Stimulated activated CD4-positive, alpha-beta T cell treated with anti-CD3 and anti-CD28 coated beads, Interleukin-15, amount 100 ng/mL, for 1 hour (primary cell): ENCODE results near the gene NPDC1.
"Not testable (repeated sequence)": the region's sequence is repeated elsewhere in the genome, so short reads cannot be mapped to it uniquely, and the experiment has no call there.

Experiments used
- DNase-seq, 2 donors: peaks; one replicate each; pipeline ENCODE4 v3.0.0-alpha.2; 2020; ENCODE audit warnings: low read depth in 1 of 2, low spot score in 1 of 2

Gene NPDC1

GRCh38 chr9:137012694-137013570 lies 33.0 kb downstream of the NPDC1 start:
- no peak for DNase-seq

- DNase-seq = no peak
Observed at GRCh38 chr9:137011907-137012675, 33.9 kb downstream of the NPDC1 start.

DNA sequence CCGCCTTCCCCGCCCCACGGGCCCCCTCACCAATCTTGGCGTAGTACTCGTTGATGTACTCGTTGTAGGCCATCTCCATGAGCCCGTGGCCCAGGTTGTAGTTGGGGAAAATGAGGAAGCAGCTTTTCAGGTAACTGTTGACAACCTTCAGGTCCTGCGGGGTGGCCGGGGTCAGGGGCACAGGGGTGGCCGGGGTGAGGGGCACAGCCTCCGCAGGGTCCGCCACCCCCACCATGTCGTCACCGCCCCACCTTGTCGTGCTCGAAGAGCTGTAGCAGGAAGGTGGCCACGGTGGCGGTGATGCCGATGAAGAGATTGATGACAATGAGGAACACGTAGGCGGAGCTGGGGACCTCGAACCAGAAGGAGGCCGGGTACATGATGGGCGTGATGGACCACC lies 34.8 kb downstream of the NPDC1 start:
- no peak for DNase-seq

GRCh38 chr9:137009938-137010732 lies 35.8 kb downstream of the NPDC1 start:
- no peak for DNase-seq

DNA sequence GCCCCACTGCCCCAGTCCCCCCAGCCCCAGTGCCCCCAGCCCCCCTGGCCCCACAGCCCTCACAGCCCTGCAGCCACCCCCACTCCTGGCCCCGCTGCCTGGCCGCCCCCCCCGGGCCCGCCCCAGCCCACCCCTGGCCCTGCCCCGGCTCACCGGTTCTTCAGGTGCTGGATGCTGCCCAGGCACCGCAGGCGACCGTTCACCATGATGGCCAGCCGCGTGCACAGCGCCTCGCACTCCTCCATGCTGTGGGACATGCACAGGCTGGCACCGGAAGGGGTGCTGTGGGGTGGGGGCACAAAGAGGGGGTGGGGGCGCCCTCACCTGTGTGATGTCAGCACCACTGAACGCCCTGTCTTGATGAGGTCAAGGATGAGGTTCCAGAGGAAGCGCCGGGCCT lies 36.8 kb downstream of the NPDC1 start:
- no peak for DNase-seq

DNA sequence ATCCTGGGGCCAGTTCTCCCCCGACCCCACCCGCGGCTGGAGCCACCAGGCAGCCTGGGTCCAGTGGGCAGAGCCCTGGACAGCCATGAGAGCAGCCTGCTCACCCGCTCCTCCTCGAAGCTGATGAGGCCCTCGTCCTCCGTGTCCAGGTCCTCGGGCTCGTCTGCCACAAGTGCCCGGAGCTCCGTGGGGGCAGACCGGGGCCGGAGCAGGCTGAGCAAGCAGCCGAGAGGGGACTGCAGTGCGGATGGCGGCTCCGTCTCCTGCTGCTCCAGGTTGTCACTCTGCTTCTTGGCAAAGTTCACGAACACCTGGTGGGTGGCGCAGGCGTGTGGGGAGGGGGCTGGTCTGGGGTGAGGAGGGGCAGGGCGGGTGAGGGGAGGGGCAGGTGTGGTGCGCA lies 37.7 kb downstream of the NPDC1 start:
- no peak for DNase-seq

- no peak for DNase-seq
Observed at GRCh38 chr9:137007816-137008270, 38.1 kb downstream of the NPDC1 start.

DNA sequence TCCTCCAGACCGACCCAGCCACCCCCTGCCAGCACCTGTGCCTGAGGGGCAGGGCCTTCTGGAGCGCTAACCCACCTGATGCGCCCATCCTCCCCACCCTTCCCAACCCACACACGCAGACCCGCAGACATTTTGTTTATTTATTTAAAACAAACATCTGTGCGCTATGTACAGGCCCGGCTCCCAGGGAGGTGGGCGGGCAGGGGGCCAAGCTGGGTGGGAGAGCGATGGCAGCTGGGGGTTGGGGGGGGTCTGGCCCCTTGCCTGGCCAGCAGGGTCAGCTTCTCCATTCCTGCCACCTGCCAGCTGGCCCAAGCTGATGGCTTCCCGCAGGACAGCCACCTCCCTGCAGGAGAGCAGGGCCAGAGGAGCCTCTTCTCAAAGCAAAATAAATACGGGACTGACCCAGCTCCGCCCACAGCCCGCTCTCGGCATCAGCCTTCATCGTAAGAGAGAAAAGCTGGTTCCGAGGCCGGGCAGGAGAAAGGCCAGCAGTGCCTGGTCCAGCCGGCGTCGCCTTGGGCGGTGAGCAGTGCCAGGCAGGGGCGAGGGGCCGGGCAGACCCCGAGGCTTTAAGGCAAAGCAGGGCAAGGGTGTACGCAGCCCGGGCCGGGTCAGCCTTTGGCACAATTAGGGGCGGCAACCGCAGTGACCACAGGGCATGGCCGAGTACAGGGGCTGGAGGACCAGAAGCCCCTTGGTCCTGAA lies 38.7 kb downstream of the NPDC1 start:
- no peak for DNase-seq

DNA sequence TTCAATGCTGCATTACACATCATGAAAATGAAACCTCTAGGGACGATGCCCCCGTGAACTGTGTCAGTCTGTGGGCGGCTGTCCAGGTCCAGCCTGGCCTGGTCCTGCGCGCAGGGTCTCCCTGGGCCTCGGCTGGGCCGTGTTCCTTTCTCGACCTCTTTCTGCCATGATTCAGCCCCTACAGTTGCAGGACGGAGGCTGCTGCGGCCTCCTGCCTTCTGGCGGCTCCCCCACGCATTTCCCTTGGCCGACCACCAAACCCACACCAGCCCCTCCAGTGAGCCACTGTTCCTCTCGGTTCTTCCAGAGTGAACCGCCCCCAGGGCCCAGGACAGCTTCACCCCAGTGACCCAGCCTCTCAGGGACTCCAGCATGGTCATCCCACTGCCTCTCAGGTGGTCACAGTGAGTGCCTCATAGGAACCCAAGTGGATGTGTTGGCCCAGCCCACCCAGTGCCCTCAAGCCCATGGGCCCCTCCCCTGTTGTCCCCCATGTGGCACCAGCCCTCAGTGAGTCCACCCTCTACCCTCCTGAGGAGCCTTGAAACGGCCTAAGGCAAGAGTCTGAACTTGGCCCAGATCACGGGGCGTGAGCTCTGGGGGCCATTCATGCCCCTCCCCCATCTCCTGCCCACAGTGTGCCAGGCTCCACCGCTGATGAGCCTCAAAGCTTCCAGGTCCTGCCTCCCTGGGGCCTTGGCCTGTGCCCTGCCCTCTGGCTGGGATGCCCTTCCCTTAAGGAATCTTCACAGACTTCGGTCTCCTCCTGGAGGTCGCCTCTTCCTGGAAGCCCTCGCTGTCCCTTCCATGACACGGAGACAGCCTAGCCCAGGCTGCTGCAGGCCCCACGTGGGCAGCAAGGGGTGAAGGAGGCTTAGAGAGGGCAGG lies 39.6 kb downstream of the NPDC1 start:
- no peak for DNase-seq

GRCh38 chr9:137004285-137004684 lies 41.7 kb downstream of the NPDC1 start:
- DNase-seq = not testable (repeated sequence)

- no peak for DNase-seq
Observed at GRCh38 chr9:137002646-137003041, 43.3 kb downstream of the NPDC1 start.

GRCh38 chr9:137001857-137002645 lies 43.9 kb downstream of the NPDC1 start:
- no peak for DNase-seq

- DNase-seq = no peak
Observed at GRCh38 chr9:137000177-137000930, 45.6 kb downstream of the NPDC1 start.

DNA sequence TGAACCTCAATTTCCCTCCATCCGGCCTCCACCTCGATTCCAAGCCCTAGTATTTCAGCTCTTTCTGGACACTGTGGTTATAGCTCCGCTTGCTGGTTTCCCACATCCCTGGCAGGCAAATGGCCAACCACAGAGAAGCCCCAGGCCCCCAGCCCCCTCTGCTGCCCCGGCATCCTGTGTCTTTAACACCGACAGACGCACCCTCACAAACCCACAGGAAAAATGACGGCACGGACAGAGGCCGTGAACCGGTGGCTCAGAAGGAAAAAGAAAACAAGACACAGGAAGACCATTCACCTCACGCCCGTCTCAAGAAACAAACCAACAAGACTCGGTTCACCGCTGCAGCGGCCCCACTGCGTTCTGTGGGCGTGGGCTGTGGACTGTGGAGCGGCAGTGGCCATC lies 48.1 kb downstream of the NPDC1 start:
- DNase-seq = no peak

DNA sequence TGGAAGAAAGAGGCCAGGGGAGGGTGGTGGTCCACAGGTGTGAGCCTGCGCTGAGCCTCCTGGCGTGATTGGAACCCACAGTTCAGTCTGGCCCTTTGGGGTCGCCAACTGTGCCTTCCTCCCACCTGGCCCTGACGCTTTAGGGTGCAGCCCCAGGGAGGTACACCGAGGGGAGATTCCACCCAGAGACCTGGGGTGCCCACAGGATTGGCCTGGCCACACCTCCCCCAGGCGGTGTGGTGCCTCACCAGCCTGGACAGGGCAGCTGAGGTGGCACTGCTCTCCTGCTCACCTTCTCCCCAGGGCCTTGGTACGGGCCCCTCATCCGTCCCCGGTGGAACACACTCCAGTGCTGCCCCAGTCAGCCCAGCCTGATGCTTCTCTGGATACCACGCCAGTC lies 48.6 kb downstream of the NPDC1 start:
- no peak for DNase-seq

DNA sequence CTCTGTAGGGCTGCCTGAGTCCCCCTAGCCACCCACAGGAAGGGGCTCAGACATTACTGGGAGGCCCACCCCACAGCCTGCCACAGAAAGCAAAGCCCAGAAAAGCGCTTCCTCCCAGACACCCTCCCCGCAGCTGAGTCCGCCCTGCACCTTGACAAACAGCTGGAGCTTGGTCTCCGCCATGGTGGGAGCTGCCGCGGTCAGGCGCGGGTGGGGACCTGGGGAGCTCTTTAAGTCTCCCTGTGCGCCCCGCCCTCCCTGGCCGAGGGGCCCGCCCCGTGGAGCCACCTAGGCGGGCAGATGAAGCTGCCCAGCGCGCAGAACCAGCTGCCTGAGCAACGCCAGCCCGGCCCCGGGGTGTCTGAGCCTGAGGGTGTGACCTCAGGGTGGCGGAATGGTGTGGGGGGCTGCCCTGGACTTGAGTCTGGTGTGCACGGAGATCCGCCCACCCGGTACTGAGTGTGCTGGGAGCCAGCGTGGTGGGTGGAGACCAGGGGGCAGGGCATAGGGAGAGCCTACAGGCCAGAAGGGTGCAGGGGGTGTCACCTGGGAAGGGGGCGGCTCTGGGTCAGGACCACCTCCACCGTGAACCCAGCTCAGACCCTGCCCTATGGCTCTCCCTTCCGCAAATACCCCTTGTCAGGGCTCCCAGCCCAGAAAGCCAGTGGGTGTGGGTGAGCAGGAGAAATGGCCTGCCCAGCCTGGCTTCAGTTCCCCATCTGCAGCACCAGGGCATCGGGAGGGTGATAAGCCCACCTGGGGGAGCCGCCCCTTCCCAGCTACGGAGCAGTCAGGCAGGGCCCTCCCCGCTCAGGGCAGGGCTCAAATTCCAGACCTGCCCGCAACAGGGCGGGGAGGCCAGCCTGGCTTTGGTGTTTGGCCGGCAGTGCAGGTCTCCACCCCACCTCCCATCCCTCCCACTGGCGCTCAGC lies 49.4 kb downstream of the NPDC1 start, which contains the start of gene CLIC3:
CLIC3 (minus strand) TSS at position 208 of the 932 bp plus-strand sequence; CDS start at position 183, 25 bp downstream.
- DNase-seq = peak; percentile 20 to 28

DNA sequence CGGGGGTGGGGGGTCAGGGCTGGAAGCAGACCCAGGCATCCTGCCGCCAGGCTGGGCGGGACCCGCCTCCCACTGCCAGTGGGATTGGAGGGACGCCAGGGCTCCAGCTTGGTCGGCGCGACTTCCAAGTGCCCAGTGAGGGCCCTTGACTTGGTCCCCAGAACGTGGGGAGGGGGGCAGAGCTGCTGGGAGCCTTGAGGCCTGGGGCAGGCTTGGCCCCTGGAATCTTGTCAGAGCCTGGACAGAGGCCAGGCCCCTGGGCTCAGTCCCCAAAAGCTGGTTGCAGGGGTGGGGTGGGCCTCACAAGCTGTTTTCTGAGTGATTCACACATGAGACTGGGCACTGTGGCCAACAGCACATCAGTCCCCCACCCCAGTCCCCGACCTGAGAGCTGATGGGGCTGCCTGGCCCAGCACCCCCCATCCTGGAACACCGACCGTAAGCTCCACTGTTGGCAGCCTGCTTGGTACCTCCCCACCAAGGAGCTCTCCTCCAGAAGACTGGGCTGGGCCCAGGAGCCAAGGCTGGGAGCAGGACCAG lies 50.1 kb downstream of the NPDC1 start:
- no peak for DNase-seq
